ENCODE results near the gene R3HDML. TPM values are rescaled to one million over a fixed set of nuclear protein-coding genes. Genes with fewer than 3 reads are reported as not detected.
A peak's percentile ranks its signal among the peaks of the same experiment; 100 is the strongest.

The R3HDML gene
- total and polyA plus RNA-seq, 2 of the 13 experiments (the other 11 are each of a cell fraction or from before 2014, with no cell fraction given) = not detected

- TF ChIP-seq ZNF362 (CRISPR knock-in tag; IDR thresholded peaks at IDR 0.05; ENCODE audit: borderline replicate concordance) = peak; percentile 87; the same call in 1 of the 2 replicates
- TF ChIP-seq ZBTB25 (CRISPR knock-in tag; IDR thresholded peaks at IDR 0.05) = peak; percentile 8; the same call in 1 of the 2 replicates
- TF ChIP-seq MAF1 (CRISPR knock-in tag; IDR thresholded peaks at IDR 0.05; ENCODE audit: borderline replicate concordance) = peak; percentile 41; the same call in 1 of the 2 replicates
- no peak for TF ChIP-seq ZBTB46 (CRISPR knock-in tag; IDR thresholded peaks at IDR 0.05; ENCODE audit: borderline replicate concordance)
- peak; percentile 91; the same call in 1 of the 2 replicates for TF ChIP-seq ZSCAN29 (CRISPR knock-in tag; conservative IDR thresholded peaks at IDR 0.05)
- TF ChIP-seq, protein P1, sequence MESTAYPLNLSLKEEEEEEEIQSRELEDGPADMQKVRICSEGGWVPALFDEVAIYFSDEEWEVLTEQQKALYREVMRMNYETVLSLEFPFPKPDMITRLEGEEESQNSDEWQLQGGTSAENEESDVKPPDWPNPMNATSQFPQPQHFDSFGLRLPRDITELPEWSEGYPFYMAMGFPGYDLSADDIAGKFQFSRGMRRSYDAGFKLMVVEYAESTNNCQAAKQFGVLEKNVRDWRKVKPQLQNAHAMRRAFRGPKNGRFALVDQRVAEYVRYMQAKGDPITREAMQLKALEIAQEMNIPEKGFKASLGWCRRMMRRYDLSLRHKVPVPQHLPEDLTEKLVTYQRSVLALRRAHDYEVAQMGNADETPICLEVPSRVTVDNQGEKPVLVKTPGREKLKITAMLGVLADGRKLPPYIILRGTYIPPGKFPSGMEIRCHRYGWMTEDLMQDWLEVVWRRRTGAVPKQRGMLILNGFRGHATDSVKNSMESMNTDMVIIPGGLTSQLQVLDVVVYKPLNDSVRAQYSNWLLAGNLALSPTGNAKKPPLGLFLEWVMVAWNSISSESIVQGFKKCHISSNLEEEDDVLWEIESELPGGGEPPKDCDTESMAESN (CRISPR knock-in tag; conservative IDR thresholded peaks at IDR 0.05) = peak; percentile 92
- TF ChIP-seq SMAD3 (CRISPR knock-in tag; IDR thresholded peaks at IDR 0.05) = no peak; the same call in 1 of the 2 replicates
- peak; percentile 85 for TF ChIP-seq ZNF263 (CRISPR knock-in tag; IDR thresholded peaks at IDR 0.05)
- TF ChIP-seq STAT5B (CRISPR knock-in tag; IDR thresholded peaks at IDR 0.05) = no peak
- peak; percentile 100 for TF ChIP-seq GATAD2A (CRISPR knock-in tag; IDR thresholded peaks at IDR 0.05)
- no peak; the same call in 1 of the 2 replicates for TF ChIP-seq KLF12 (CRISPR knock-in tag; IDR thresholded peaks at IDR 0.05; ENCODE audit: borderline replicate concordance)
- TF ChIP-seq, protein P2, sequence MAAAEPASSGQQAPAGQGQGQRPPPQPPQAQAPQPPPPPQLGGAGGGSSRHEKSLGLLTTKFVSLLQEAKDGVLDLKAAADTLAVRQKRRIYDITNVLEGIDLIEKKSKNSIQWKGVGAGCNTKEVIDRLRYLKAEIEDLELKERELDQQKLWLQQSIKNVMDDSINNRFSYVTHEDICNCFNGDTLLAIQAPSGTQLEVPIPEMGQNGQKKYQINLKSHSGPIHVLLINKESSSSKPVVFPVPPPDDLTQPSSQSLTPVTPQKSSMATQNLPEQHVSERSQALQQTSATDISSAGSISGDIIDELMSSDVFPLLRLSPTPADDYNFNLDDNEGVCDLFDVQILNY (CRISPR knock-in tag; conservative IDR thresholded peaks at IDR 0.05) = no peak
- peak; percentile 90; the same call in 1 of the 2 replicates for TF ChIP-seq ZNF709 (CRISPR knock-in tag; IDR thresholded peaks at IDR 0.05)
- TF ChIP-seq ZNF879 (CRISPR knock-in tag; IDR thresholded peaks at IDR 0.05) = peak; percentile 22; the same call in 1 of the 2 replicates
- TF ChIP-seq, protein P3, sequence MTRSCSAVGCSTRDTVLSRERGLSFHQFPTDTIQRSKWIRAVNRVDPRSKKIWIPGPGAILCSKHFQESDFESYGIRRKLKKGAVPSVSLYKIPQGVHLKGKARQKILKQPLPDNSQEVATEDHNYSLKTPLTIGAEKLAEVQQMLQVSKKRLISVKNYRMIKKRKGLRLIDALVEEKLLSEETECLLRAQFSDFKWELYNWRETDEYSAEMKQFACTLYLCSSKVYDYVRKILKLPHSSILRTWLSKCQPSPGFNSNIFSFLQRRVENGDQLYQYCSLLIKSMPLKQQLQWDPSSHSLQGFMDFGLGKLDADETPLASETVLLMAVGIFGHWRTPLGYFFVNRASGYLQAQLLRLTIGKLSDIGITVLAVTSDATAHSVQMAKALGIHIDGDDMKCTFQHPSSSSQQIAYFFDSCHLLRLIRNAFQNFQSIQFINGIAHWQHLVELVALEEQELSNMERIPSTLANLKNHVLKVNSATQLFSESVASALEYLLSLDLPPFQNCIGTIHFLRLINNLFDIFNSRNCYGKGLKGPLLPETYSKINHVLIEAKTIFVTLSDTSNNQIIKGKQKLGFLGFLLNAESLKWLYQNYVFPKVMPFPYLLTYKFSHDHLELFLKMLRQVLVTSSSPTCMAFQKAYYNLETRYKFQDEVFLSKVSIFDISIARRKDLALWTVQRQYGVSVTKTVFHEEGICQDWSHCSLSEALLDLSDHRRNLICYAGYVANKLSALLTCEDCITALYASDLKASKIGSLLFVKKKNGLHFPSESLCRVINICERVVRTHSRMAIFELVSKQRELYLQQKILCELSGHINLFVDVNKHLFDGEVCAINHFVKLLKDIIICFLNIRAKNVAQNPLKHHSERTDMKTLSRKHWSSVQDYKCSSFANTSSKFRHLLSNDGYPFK (CRISPR knock-in tag; IDR thresholded peaks at IDR 0.05; ENCODE audit: borderline replicate concordance) = peak; percentile 90; the same call in 1 of the 2 replicates
- TF ChIP-seq ZNF124 (CRISPR knock-in tag; IDR thresholded peaks at IDR 0.05) = peak; percentile 40
- TF ChIP-seq, protein P4, sequence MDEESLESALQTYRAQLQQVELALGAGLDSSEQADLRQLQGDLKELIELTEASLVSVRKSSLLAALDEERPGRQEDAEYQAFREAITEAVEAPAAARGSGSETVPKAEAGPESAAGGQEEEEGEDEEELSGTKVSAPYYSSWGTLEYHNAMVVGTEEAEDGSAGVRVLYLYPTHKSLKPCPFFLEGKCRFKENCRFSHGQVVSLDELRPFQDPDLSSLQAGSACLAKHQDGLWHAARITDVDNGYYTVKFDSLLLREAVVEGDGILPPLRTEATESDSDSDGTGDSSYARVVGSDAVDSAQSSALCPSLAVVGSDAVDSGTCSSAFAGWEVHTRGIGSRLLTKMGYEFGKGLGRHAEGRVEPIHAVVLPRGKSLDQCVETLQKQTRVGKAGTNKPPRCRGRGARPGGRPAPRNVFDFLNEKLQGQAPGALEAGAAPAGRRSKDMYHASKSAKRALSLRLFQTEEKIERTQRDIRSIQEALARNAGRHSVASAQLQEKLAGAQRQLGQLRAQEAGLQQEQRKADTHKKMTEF (CRISPR knock-in tag; IDR thresholded peaks at IDR 0.05) = peak; percentile 100
These were observed 58.0 kb downstream of the R3HDML start (continued) for GRCh38 chr20:44394702-44395460.

Data from HepG2 (cell line).